Measurements from ENCODE around the gene MOCOS. TPM values are rescaled to one million over a fixed set of nuclear protein-coding genes. Genes with fewer than 3 reads are reported as not detected.

MOCOS gene
- polyA plus RNA-seq, 1 donor (not counting 4 experiments of a cell fraction or from before 2014, with no cell fraction given): 2.8 TPM

DNA sequence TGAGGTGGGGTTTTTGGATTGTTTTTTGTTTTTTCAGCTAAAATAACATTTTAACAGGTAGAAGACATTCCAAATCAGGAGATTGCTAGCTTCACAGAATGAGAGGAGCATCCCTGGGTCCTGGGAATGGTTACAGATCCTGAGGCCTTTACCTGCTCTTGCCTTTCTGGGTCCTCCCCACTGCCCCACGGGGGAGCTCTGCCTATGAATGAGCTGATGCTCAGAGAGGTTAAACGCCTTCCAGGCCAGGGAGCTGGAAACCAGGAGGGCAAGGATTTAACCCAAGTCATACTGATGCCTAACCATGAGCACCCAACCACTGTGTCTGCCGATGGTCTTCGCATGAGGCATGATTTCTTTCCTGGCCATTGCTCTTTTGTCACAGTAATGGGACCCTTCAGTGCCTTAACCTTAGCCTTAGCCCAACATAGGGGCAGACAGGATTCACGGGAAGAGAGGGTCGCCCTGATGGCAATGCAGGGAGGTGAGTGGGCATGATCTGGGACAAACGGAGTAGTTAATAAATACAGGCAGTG, 16.1 kb downstream of the MOCOS start:
- dilution Hi-C loops (cut with MboI; ENCODE audit: extremely low pct_ligation_motif_present, low sequenced_read_pairs): no loop called here
- H3K27ac ChIP-seq (ENCODE audit: control insufficient read depth, insufficient read depth, low read length): no peak overlapping the region
- no peaks in the 10 kb centered on the region for H3K79me2 ChIP-seq (ENCODE audit: control insufficient read depth, insufficient read depth, low read length)
- FAIRE-seq (no peak), DNase-seq (ENCODE audit: low read depth, low spot score) (no peak)
- no peak overlapping the region for H3K4me3 ChIP-seq (ENCODE audit: control insufficient read depth in 2 of 3, extremely low read depth in 1 of 3, insufficient read depth in 2 of 3, low read depth in 1 of 3, low read length in 3 of 3)
- no peaks in the 10 kb centered on the region for H3K36me3 ChIP-seq (ENCODE audit: control insufficient read depth in 2 of 2, extremely low read depth in 1 of 2, insufficient read depth in 2 of 2, low read length in 2 of 2)
- no peaks in the 10 kb centered on the region for H3K27me3 ChIP-seq (ENCODE audit: control insufficient read depth, extremely low read depth, insufficient read depth, low read length)
- no peak overlapping the region for H3K4me2 ChIP-seq (ENCODE audit: control insufficient read depth, extremely low read depth, insufficient read depth, low read depth, low read length)
- peaks cover 2% of the 10 kb centered on the region for H3K4me1 ChIP-seq (ENCODE audit: control insufficient read depth, extremely low read depth, insufficient read depth, low read length)
- TF ChIP-seq EZH2 (IDR thresholded peaks at IDR 0.05; ENCODE audit: low read length): no peak
- TF ChIP-seq, protein P1, sequence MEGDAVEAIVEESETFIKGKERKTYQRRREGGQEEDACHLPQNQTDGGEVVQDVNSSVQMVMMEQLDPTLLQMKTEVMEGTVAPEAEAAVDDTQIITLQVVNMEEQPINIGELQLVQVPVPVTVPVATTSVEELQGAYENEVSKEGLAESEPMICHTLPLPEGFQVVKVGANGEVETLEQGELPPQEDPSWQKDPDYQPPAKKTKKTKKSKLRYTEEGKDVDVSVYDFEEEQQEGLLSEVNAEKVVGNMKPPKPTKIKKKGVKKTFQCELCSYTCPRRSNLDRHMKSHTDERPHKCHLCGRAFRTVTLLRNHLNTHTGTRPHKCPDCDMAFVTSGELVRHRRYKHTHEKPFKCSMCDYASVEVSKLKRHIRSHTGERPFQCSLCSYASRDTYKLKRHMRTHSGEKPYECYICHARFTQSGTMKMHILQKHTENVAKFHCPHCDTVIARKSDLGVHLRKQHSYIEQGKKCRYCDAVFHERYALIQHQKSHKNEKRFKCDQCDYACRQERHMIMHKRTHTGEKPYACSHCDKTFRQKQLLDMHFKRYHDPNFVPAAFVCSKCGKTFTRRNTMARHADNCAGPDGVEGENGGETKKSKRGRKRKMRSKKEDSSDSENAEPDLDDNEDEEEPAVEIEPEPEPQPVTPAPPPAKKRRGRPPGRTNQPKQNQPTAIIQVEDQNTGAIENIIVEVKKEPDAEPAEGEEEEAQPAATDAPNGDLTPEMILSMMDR (optimal IDR thresholded peaks at IDR 0.05 in 1 of 3, IDR thresholded peaks at IDR 0.05 in 1 of 3, conservative IDR thresholded peaks at IDR 0.05 in 1 of 3; ENCODE audit: extremely low read depth in 1 of 3, insufficient read depth in 2 of 3, low read length in 3 of 3): no peak
- no peak overlapping the region for H2AFZ ChIP-seq (ENCODE audit: control insufficient read depth, low read length)
- no peak overlapping the region for H3K9ac ChIP-seq (ENCODE audit: control insufficient read depth, extremely low read depth, insufficient read depth, low read length)
- H3K9me1 ChIP-seq (ENCODE audit: control insufficient read depth, extremely low read depth, insufficient read depth, low read length): no peaks in the 10 kb centered on the region
- H4K20me1 ChIP-seq (ENCODE audit: control insufficient read depth, extremely low read depth, insufficient read depth, low read length): no peaks in the 10 kb centered on the region
- H3K9me3 ChIP-seq (ENCODE audit: control insufficient read depth, low read depth, low read length): no peaks in the 10 kb centered on the region

DNA sequence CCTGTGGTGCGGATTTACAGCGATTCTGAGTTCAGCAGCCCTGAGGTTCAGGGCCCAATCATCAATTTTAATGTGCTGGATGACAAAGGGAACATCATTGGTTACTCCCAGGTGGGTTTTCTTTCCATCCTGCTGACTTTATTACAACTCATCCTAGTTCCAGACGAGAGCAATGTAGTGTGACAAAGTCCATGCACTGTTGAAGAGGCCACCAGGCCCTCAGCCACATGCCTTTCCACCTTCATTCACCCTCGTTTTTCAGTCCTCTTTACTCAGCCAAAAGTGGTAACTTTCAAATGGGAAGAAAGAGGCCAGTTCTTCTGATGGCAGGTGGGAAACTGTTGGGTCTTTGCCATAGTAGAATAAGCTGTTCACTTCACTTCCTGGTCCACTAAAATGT, 17.9 kb downstream of the MOCOS start:
- Histone ChIP-seq H3K4me3 (ENCODE audit: control insufficient read depth in 2 of 3, extremely low read depth in 1 of 3, insufficient read depth in 2 of 3, low read depth in 1 of 3, low read length in 3 of 3) (no peak overlapping the region), H2AFZ (ENCODE audit: control insufficient read depth, low read length) (no peak overlapping the region), H3K9ac (ENCODE audit: control insufficient read depth, extremely low read depth, insufficient read depth, low read length) (no peak overlapping the region), H3K4me2 (ENCODE audit: control insufficient read depth, extremely low read depth, insufficient read depth, low read depth, low read length) (no peak overlapping the region), H3K27ac (ENCODE audit: control insufficient read depth, insufficient read depth, low read length) (no peak overlapping the region), H3K9me3 (ENCODE audit: control insufficient read depth, low read depth, low read length) (no peaks in the 10 kb centered on the region), H3K79me2 (ENCODE audit: control insufficient read depth, insufficient read depth, low read length) (no peaks in the 10 kb centered on the region), H3K27me3 (ENCODE audit: control insufficient read depth, extremely low read depth, insufficient read depth, low read length) (no peaks in the 10 kb centered on the region), H4K20me1 (ENCODE audit: control insufficient read depth, extremely low read depth, insufficient read depth, low read length) (no peaks in the 10 kb centered on the region), H3K36me3 (ENCODE audit: control insufficient read depth in 2 of 2, extremely low read depth in 1 of 2, insufficient read depth in 2 of 2, low read length in 2 of 2) (no peaks in the 10 kb centered on the region), H3K4me1 (ENCODE audit: control insufficient read depth, extremely low read depth, insufficient read depth, low read length) (peaks cover 2% of the 10 kb centered on the region), H3K9me1 (ENCODE audit: control insufficient read depth, extremely low read depth, insufficient read depth, low read length) (no peaks in the 10 kb centered on the region)
- TF ChIP-seq, protein P1 (optimal IDR thresholded peaks at IDR 0.05 in 1 of 3, IDR thresholded peaks at IDR 0.05 in 1 of 3, conservative IDR thresholded peaks at IDR 0.05 in 1 of 3; ENCODE audit: extremely low read depth in 1 of 3, insufficient read depth in 2 of 3, low read length in 3 of 3): no peak
- TF ChIP-seq EZH2 (IDR thresholded peaks at IDR 0.05; ENCODE audit: low read length): no peak
- DNase-seq (ENCODE audit: low read depth, low spot score) (no peak), FAIRE-seq (no peak)
- dilution Hi-C loops (cut with MboI; ENCODE audit: extremely low pct_ligation_motif_present, low sequenced_read_pairs): no loop called here

Data from keratinocyte (primary cell).